H9 (cell line): ENCODE data around the gene PDIA2. TPM values are rescaled to one million over a fixed set of nuclear protein-coding genes. Genes with fewer than 3 reads are reported as not detected.
A peak's percentile ranks its signal among the peaks of the same experiment; 100 is the strongest.

Experiments
- DNase-seq: peaks from one replicate; pipeline ENCODE4 v3.0.0-alpha.2; 2017
- H2AFZ ChIP-seq: one replicate; pipeline ENCODE4 v1.6.1; 2013; ENCODE audit warnings: mild to moderate bottlenecking, low read length, control low read depth, moderate library complexity
- H2AK5ac ChIP-seq: 2 replicates; pipeline ENCODE4 v1.6.1; 2013; ENCODE audit warnings: low read length, control low read depth, mixed read lengths; ENCODE audit not compliant: insufficient read length
- H2BK120ac ChIP-seq: one replicate; pipeline ENCODE4 v1.6.1; 2013; ENCODE audit warnings: low read depth, mild to moderate bottlenecking, low read length, control low read depth, inconsistent platforms; ENCODE audit not compliant: poor library complexity, severe bottlenecking
- H2BK12ac ChIP-seq: 2 replicates; pipeline ENCODE4 v1.6.1; 2013; ENCODE audit warnings: low read length, control low read depth, mixed read lengths, low read depth; ENCODE audit not compliant: insufficient read length
- H2BK15ac ChIP-seq: 2 replicates; pipeline ENCODE4 v1.6.1; 2013; ENCODE audit warnings: low read depth, low read length, control low read depth
- H2BK20ac ChIP-seq: one replicate; pipeline ENCODE4 v1.6.1; 2013; ENCODE audit warnings: low read depth, mild to moderate bottlenecking, low read length, control low read depth, inconsistent platforms; ENCODE audit not compliant: poor library complexity, severe bottlenecking
- H2BK5ac ChIP-seq: 2 replicates; pipeline ENCODE4 v1.6.1; 2013; ENCODE audit warnings: low read length, control low read depth, mixed read lengths; ENCODE audit not compliant: insufficient read length
- H3K14ac ChIP-seq: 2 replicates; pipeline ENCODE4 v1.6.1; 2013; ENCODE audit warnings: low read length, control low read depth; ENCODE audit not compliant: insufficient read depth
- H3K18ac ChIP-seq: 2 replicates; pipeline ENCODE4 v1.6.1; 2013; ENCODE audit warnings: low read depth, mild to moderate bottlenecking, mixed read lengths, low read length, control low read depth; ENCODE audit not compliant: insufficient read length
- H3K23ac ChIP-seq: 2 replicates; pipeline ENCODE4 v1.6.1; 2013; ENCODE audit warnings: low read length, control low read depth, mixed read lengths, low read depth; ENCODE audit not compliant: insufficient read length
- H3K23me2 ChIP-seq: 2 replicates; pipeline ENCODE4 v1.6.1; 2013; ENCODE audit warnings: low read depth, mild to moderate bottlenecking, mixed read lengths, low read length, control low read depth; ENCODE audit not compliant: insufficient read length, poor library complexity, severe bottlenecking
- H3K27ac ChIP-seq: 2 replicates; pipeline ENCODE4 v1.5.1; 2013; ENCODE audit warnings: low read length, control low read depth, mixed read lengths, low read depth; ENCODE audit not compliant: insufficient read length
- H3K27me3 ChIP-seq: 2 replicates; pipeline ENCODE4 v1.6.1; 2013; ENCODE audit warnings: low read length, control low read depth, inconsistent platforms; ENCODE audit not compliant: insufficient read depth
- H3K4ac ChIP-seq: 2 replicates; pipeline ENCODE4 v1.6.1; 2013; ENCODE audit warnings: low read depth, mild to moderate bottlenecking, control low read depth, inconsistent platforms, low read length, moderate library complexity
- H3K4me1 ChIP-seq: 2 replicates; pipeline ENCODE4 v1.6.1; 2013; ENCODE audit warnings: low read length, control low read depth, inconsistent platforms; ENCODE audit not compliant: insufficient read depth
- H3K4me2 ChIP-seq: 2 replicates; pipeline ENCODE4 v1.6.1; 2013; ENCODE audit warnings: low read length, control low read depth, mixed read lengths; ENCODE audit not compliant: insufficient read length, insufficient read depth
- H3K56ac ChIP-seq: 2 replicates; pipeline ENCODE4 v1.6.1; 2013; ENCODE audit warnings: low read depth, mild to moderate bottlenecking, mixed read lengths, low read length, control low read depth; ENCODE audit not compliant: insufficient read length
- H3K79me1 ChIP-seq: 2 replicates; pipeline ENCODE4 v1.6.1; 2013; ENCODE audit warnings: low read depth, mild to moderate bottlenecking, moderate library complexity, low read length, control low read depth, inconsistent platforms; ENCODE audit not compliant: insufficient read depth, poor library complexity, severe bottlenecking
- H3K79me2 ChIP-seq: 2 replicates; pipeline ENCODE4 v1.6.1; 2013; ENCODE audit warnings: low read length, control low read depth, inconsistent platforms; ENCODE audit not compliant: insufficient read depth
- H3K9ac ChIP-seq: 2 replicates; pipeline ENCODE4 v1.6.1; 2013; ENCODE audit warnings: low read length, control low read depth, mixed read lengths; ENCODE audit not compliant: insufficient read length; ENCODE audit errors: extremely low read depth
- H3K9me3 ChIP-seq: one replicate; pipeline ENCODE4 v1.6.1; 2013; ENCODE audit warnings: low read depth, low read length, inconsistent platforms; ENCODE audit not compliant: control insufficient read depth
- H3T11ph ChIP-seq: one replicate; pipeline ENCODE4 v1.6.1; 2013; ENCODE audit warnings: mild to moderate bottlenecking, low read length, control low read depth, inconsistent platforms
- H4K20me1 ChIP-seq: one replicate; pipeline ENCODE4 v1.6.1; 2013; ENCODE audit not compliant: control insufficient read depth, insufficient read length, insufficient read depth
- H4K5ac ChIP-seq: 2 replicates; pipeline ENCODE4 v1.6.1; 2013; ENCODE audit warnings: low read depth, mild to moderate bottlenecking, mixed read lengths, low read length, control low read depth; ENCODE audit not compliant: insufficient read length
- H4K8ac ChIP-seq: replicated peaks from 2 replicates; pipeline ENCODE4 v1.6.1; 2013; ENCODE audit warnings: low read length, control low read depth, mixed read lengths, low read depth; ENCODE audit not compliant: insufficient read length
- H4K91ac ChIP-seq: 2 replicates; pipeline ENCODE4 v1.6.1; 2013; ENCODE audit warnings: low read depth, mild to moderate bottlenecking, moderate library complexity, mixed read lengths, low read length, control low read depth; ENCODE audit not compliant: insufficient read length
- H3K27ac Mint-ChIP-seq, 3 experiments: 2 replicates in 2 of 3; 3 replicates in 1 of 3; pipeline ENCODE4 v1.8.0; 2020 to 2021; ENCODE audit warnings: mixed read lengths in 3 of 3, mild to moderate bottlenecking in 1 of 3, moderate library complexity in 1 of 3
- H3K27me3 Mint-ChIP-seq: 2 replicates; pipeline ENCODE4 v1.8.0; 2021; ENCODE audit warnings: low read depth, mild to moderate bottlenecking, moderate library complexity, mixed read lengths
- H3K36me3 Mint-ChIP-seq, 3 experiments: 2 replicates in 2 of 3; 3 replicates in 1 of 3; pipeline ENCODE4 v1.8.0; 2020 to 2021; ENCODE audit warnings: low read depth in 3 of 3, mixed read lengths in 3 of 3; ENCODE audit not compliant: insufficient read depth in 1 of 3
- H3K4me1 Mint-ChIP-seq, 2 experiments: 2 replicates each; pipeline ENCODE4 v1.8.0; 2020; ENCODE audit warnings: mixed read lengths in 2 of 2
- H3K4me3 Mint-ChIP-seq, 2 experiments: 2 replicates in 1 of 2; 3 replicates in 1 of 2; pipeline ENCODE4 v1.8.0; 2020 to 2021; ENCODE audit warnings: mild to moderate bottlenecking in 2 of 2, mixed read lengths in 2 of 2, moderate library complexity in 1 of 2
- H3K9me3 Mint-ChIP-seq, 2 experiments: 2 replicates in 1 of 2; 3 replicates in 1 of 2; pipeline ENCODE4 v1.8.0; 2020; ENCODE audit warnings: mild to moderate bottlenecking in 2 of 2, mixed read lengths in 2 of 2, moderate library complexity in 1 of 2
- CTCF ChIP-seq: fragments of 200-600 bp; sonication (generic); conservative IDR thresholded peaks from 3 replicates; pipeline ENCODE4 v1.8.0; 2021; ENCODE audit warnings: antibody characterized with exemption, mild to moderate bottlenecking
- WGBS: extraction: QIAGEN DNeasy Blood & Tissue Kit; methylation state at CpG from one replicate; pipeline ENCODE4 v1.1.7; 2013; ENCODE audit warnings: missing lambda C conversion rate, low lambda C conversion rate, mixed read lengths; ENCODE audit not compliant: insufficient read length; ENCODE audit errors: extremely low coverage; 5-methylcytosine and 5-hydroxymethylcytosine counted together
- total RNA-seq: library from RNA; stranded (reverse); gene quantifications from 2 replicates; pipeline ENCODE4 v1.2.1, GENCODE V29; 2021

Gene PDIA2
- total RNA-seq, 1 experiment from 2014 or later, result 1.4 TPM

- Histone ChIP-seq H3K27ac (no peak overlapping the region), H2BK12ac (no peak overlapping the region), H3K56ac (no peak overlapping the region), H3K79me2 (no peaks in the 10 kb centered on the region), H3K4me1 (no peaks in the 10 kb centered on the region), H4K20me1 (no peaks in the 10 kb centered on the region), H3K23ac (no peak overlapping the region), H4K5ac (no peak overlapping the region), H2AFZ (no peak overlapping the region), H4K91ac (no peak overlapping the region), H3K23me2 (no peaks in the 10 kb centered on the region), H3K18ac (no peak overlapping the region), H3K14ac (no peak overlapping the region), H3K9me3 (no peaks in the 10 kb centered on the region), H3K27me3 (no peaks in the 10 kb centered on the region), H3K4ac (no peak overlapping the region), H3K9ac (no peak overlapping the region), H3K4me2 (no peak overlapping the region), H4K8ac (no peak overlapping the region), H2BK15ac (no peak overlapping the region), H2AK5ac (no peak overlapping the region), H2BK5ac (no peak overlapping the region), H2BK20ac (no peak overlapping the region), H3K79me1 (no peaks in the 10 kb centered on the region), H2BK120ac (no peak overlapping the region), H3T11ph (no peak overlapping the region)
- no CpG with 5 or more reads among the region's 29 CpGs for WGBS
- no peaks in the 10 kb centered on the region; a peak in 1 of 4 replicates for H3K4me1 Mint-ChIP-seq
- peak overlapping the region in 2 of 3 experiments; percentile 68 to 82; a peak in 2 of 7 replicates for H3K27ac Mint-ChIP-seq
- no peaks in the 10 kb centered on the region for H3K27me3 Mint-ChIP-seq
- peaks cover 11 to 51% (median 25%) of the 10 kb centered on the region in 3 experiments; a peak in 6 of 7 replicates for H3K36me3 Mint-ChIP-seq
- DNase-seq, result no peak
- H3K9me3 Mint-ChIP-seq, result no peaks in the 10 kb centered on the region
- H3K4me3 Mint-ChIP-seq, result no peak overlapping the region; a peak in 1 of 5 replicates
- TF ChIP-seq CTCF, result no peak
Measured at GRCh38 chr16:262121-262745, 20.7 kb upstream of the PDIA2 start.
